ENCODE data around the gene RBM33.

Gene RBM33

GRCh38 chr7:155652156-155653114 is 8.0 kb downstream of the RBM33 start:
- Histone ChIP-seq H3K36me3 (ENCODE audit: control insufficient read depth in 2 of 2, insufficient read depth in 1 of 2, low read length in 2 of 2) (peaks cover 0 to 23% of the 10 kb centered on the region in 2 experiments; a peak in 1 of 3 replicates), H3K4me1 (ENCODE audit: control insufficient read depth, insufficient read depth, low read length) (no peaks in the 10 kb centered on the region), H3K27ac (ENCODE audit: extremely low read depth, low read depth, low read length) (no peak overlapping the region), H3K9me3 (ENCODE audit: control insufficient read depth, insufficient read depth, low read depth, low read length) (no peaks in the 10 kb centered on the region), H3K4me3 (ENCODE audit: low read depth, low read length) (no peak overlapping the region)
- POLR2A ChIA-PET: no interaction called here
- CTCF ChIA-PET: no interaction called here
- TF ChIP-seq ZBTB10 (tag by site-specific recombination; IDR thresholded peaks at IDR 0.05) (no peak), ZNF146 (tag by site-specific recombination; IDR thresholded peaks at IDR 0.05) (0 out of 2 replicates have a peak, but pooled peaks have one; percentile 8)

- Histone ChIP-seq H3K36me3 (ENCODE audit: control insufficient read depth in 2 of 2, insufficient read depth in 1 of 2, low read length in 2 of 2) (peaks cover 0 to 9% of the 10 kb centered on the region in 2 experiments; a peak in 1 of 3 replicates), H3K4me3 (ENCODE audit: low read depth, low read length) (no peak overlapping the region), H3K9me3 (ENCODE audit: control insufficient read depth, insufficient read depth, low read depth, low read length) (no peaks in the 10 kb centered on the region), H3K4me1 (ENCODE audit: control insufficient read depth, insufficient read depth, low read length) (no peaks in the 10 kb centered on the region), H3K27ac (ENCODE audit: extremely low read depth, low read depth, low read length) (no peak overlapping the region)
- ChIA-PET POLR2A (no interaction called here), CTCF (no interaction called here)
- TF ChIP-seq ZNF133 (tag by site-specific recombination; IDR thresholded peaks at IDR 0.05) (no peak), ZNF654 (tag by site-specific recombination; IDR thresholded peaks at IDR 0.05; ENCODE audit: low read depth) (no peak), ZNF580 (tag by site-specific recombination; IDR thresholded peaks at IDR 0.05) (no peak), ZNF514 (tag by site-specific recombination; IDR thresholded peaks at IDR 0.05) (no peak), ZNF398 (tag by site-specific recombination; IDR thresholded peaks at IDR 0.05) (no peak), ZNF473 (tag by site-specific recombination; IDR thresholded peaks at IDR 0.05) (no peak), ZNF548 (tag by site-specific recombination; IDR thresholded peaks at IDR 0.05) (no peak), ZNF416 (tag by site-specific recombination; IDR thresholded peaks at IDR 0.05) (no peak), EGR2 (tag by site-specific recombination; IDR thresholded peaks at IDR 0.05; ENCODE audit: low read depth) (no peak), ZNF585B (tag by site-specific recombination; IDR thresholded peaks at IDR 0.05) (no peak)
Observed at GRCh38 chr7:155653803-155654202, 9.3 kb downstream of the RBM33 start.

- TF ChIP-seq AEBP2 (tag by site-specific recombination; IDR thresholded peaks at IDR 0.05; ENCODE audit: borderline replicate concordance) (no peak), ZNF2 (tag by site-specific recombination; IDR thresholded peaks at IDR 0.05) (no peak), ZNF677 (tag by site-specific recombination; IDR thresholded peaks at IDR 0.05) (no peak), BCL11A (tag by site-specific recombination; IDR thresholded peaks at IDR 0.05; ENCODE audit: low read depth) (no peak), ZSCAN18 (tag by site-specific recombination; IDR thresholded peaks at IDR 0.05) (no peak)
- Histone ChIP-seq H3K4me3 (ENCODE audit: low read depth, low read length) (no peak overlapping the region), H3K9me3 (ENCODE audit: control insufficient read depth, insufficient read depth, low read depth, low read length) (no peaks in the 10 kb centered on the region), H3K4me1 (ENCODE audit: control insufficient read depth, insufficient read depth, low read length) (no peaks in the 10 kb centered on the region), H3K27ac (ENCODE audit: extremely low read depth, low read depth, low read length) (no peak overlapping the region), H3K36me3 (ENCODE audit: control insufficient read depth in 2 of 2, insufficient read depth in 1 of 2, low read length in 2 of 2) (no peaks in the 10 kb centered on the region)
- CTCF ChIA-PET: interaction anchor here (0.6 kb wide), 1 partner anchor 58 kb away, joined by 3 read pairs; no protein-coding TSS in a partner anchor
- POLR2A ChIA-PET: no interaction called here
Observed at GRCh38 chr7:155656891-155657290, 12.4 kb downstream of the RBM33 start.
